CD4-positive, CD25-positive, alpha-beta regulatory T cell (primary cell): Measurements from ENCODE around the gene MAP2K7. TPM values are rescaled to one million over a fixed set of nuclear protein-coding genes. Genes with fewer than 3 reads are reported as not detected.

Experiments used
- ATAC-seq, 2 donors: fragments of 150-1000 bp; cut with Tn5 transposase; one replicate each; pipeline ENCODE4 v1.10.0; 2021; ENCODE audit warnings: low read depth in 2 of 2, moderate number of reproducible peaks in 2 of 2, moderate library complexity in 1 of 2
- DNase-seq, 3 donors: peaks; one replicate each; pipeline versions ENCODE4 v3.0.0 to v3.0.0-alpha.2; 2012 to 2022; ENCODE audit warnings: mixed read lengths in 1 of 3
- H3K27ac ChIP-seq: one replicate; pipeline ENCODE4 v1.7.0; 2013; ENCODE audit warnings: mild to moderate bottlenecking, low read length; ENCODE audit not compliant: insufficient read depth, poor library complexity, severe bottlenecking
- H3K27me3 ChIP-seq: one replicate; pipeline ENCODE4 v1.7.0; 2013; ENCODE audit warnings: low read length; ENCODE audit not compliant: control insufficient read depth, insufficient read depth
- H3K36me3 ChIP-seq: one replicate; pipeline ENCODE4 v1.7.0; 2013; ENCODE audit warnings: mild to moderate bottlenecking, low read length, moderate library complexity; ENCODE audit not compliant: control insufficient read depth, insufficient read depth
- H3K4me1 ChIP-seq: 2 replicates; pipeline ENCODE4 v1.7.0; 2013; ENCODE audit warnings: mild to moderate bottlenecking, low read length; ENCODE audit not compliant: insufficient read depth, control insufficient read depth, poor library complexity, severe bottlenecking
- H3K4me3 ChIP-seq: one replicate; pipeline ENCODE4 v1.7.0; 2013; ENCODE audit warnings: low read depth, mild to moderate bottlenecking, low read length, moderate library complexity
- H3K9me3 ChIP-seq, 2 experiments: 1 replicate in 1 of 2; 2 replicates in 1 of 2; pipeline ENCODE4 v1.7.0; 2013; ENCODE audit warnings: low read length in 2 of 2, mild to moderate bottlenecking in 1 of 2, moderate library complexity in 1 of 2; ENCODE audit not compliant: control insufficient read depth in 2 of 2
- H3K27ac Mint-ChIP-seq, 3 donors: one replicate each; pipeline ENCODE4 v1.8.0; 2020 to 2022; ENCODE audit warnings: mild to moderate bottlenecking in 3 of 3, mixed read lengths in 3 of 3, moderate library complexity in 2 of 3
- H3K27me3 Mint-ChIP-seq: one replicate; pipeline ENCODE4 v1.8.0; 2022; ENCODE audit warnings: mild to moderate bottlenecking, mixed read lengths
- H3K36me3 Mint-ChIP-seq: one replicate; pipeline ENCODE4 v1.8.0; 2020; ENCODE audit warnings: mixed read lengths
- H3K4me1 Mint-ChIP-seq, 4 donors: one replicate each; pipeline ENCODE4 v1.8.0; 2020 to 2022; ENCODE audit warnings: mixed read lengths in 4 of 4, mild to moderate bottlenecking in 1 of 4
- H3K4me3 Mint-ChIP-seq, 4 donors: one replicate each; pipeline ENCODE4 v1.8.0; 2020 to 2022; ENCODE audit warnings: mild to moderate bottlenecking in 4 of 4, mixed read lengths in 4 of 4, moderate library complexity in 3 of 4
- H3K9me3 Mint-ChIP-seq, 7 donors: one replicate each; pipeline ENCODE4 v1.8.0; 2020 to 2022; ENCODE audit warnings: mixed read lengths in 7 of 7, mild to moderate bottlenecking in 3 of 7, moderate library complexity in 2 of 7
- polyA plus RNA-seq, 4 donors: library from polyadenylated mRNA; unstranded; fragments of 300-500 nt; fragmentation: Illumina TruSeq; gene quantifications; one replicate each; pipeline ENCODE4 v1.2.3, GENCODE V29; 2021
- total RNA-seq: library from RNA; stranded (reverse); gene quantifications from one replicate; pipeline ENCODE4 v1.2.3, GENCODE V29; 2022

The MAP2K7 gene
- total and polyA plus RNA-seq, 5 donors from 2014 or later = 1.7 to 93.4 (median 2.7) TPM

- Histone ChIP-seq H3K27me3 (peaks cover 2% of the 10 kb centered on the region), H3K36me3 (no peaks in the 10 kb centered on the region), H3K9me3 (no peaks in the 10 kb centered on the region), H3K4me3 (no peak overlapping the region), H3K27ac (no peak overlapping the region), H3K4me1 (peaks cover 40% of the 10 kb centered on the region)
- peak overlapping the region in 3 of 4 donors; percentile 32 to 60 (median 47) for H3K4me3 Mint-ChIP-seq
- peaks cover 0 to 41% (median 18%) of the 10 kb centered on the region in 4 donors for H3K4me1 Mint-ChIP-seq
- peaks cover 4% of the 10 kb centered on the region for H3K36me3 Mint-ChIP-seq
- DNase-seq = no peak
- no peak for ATAC-seq
- no peak overlapping the region for H3K27ac Mint-ChIP-seq
- H3K9me3 Mint-ChIP-seq = peaks cover 0 to 2% (median 0%) of the 10 kb centered on the region in 7 donors
- peaks cover 11% of the 10 kb centered on the region for H3K27me3 Mint-ChIP-seq
These were observed 19.9 kb downstream of the MAP2K7 start for GRCh38 chr19:7923295-7924191.

GRCh38 chr19:7924241-7924640 is 20.6 kb downstream of the MAP2K7 start:
- Mint-ChIP-seq H3K9me3 (peaks cover 0 to 2% (median 0%) of the 10 kb centered on the region in 7 donors), H3K27ac (no peak overlapping the region), H3K4me1 (peaks cover 0 to 46% (median 18%) of the 10 kb centered on the region in 4 donors), H3K27me3 (peaks cover 10% of the 10 kb centered on the region), H3K4me3 (peak overlapping the region in 2 of 4 donors; percentile 32 to 78), H3K36me3 (peaks cover 4% of the 10 kb centered on the region)
- H3K9me3 ChIP-seq = no peaks in the 10 kb centered on the region
- H3K4me1 ChIP-seq = peaks cover 40% of the 10 kb centered on the region
- no peaks in the 10 kb centered on the region for H3K36me3 ChIP-seq
- H3K27me3 ChIP-seq = no peaks in the 10 kb centered on the region
- no peak overlapping the region for H3K27ac ChIP-seq
- no peak for ATAC-seq
- no peak overlapping the region for H3K4me3 ChIP-seq
- no peak for DNase-seq

GRCh38 chr19:7924651-7925170 is 21.0 kb downstream of the MAP2K7 start:
- H3K4me1 ChIP-seq = peaks cover 35% of the 10 kb centered on the region
- Mint-ChIP-seq H3K27me3 (peaks cover 6% of the 10 kb centered on the region), H3K36me3 (peaks cover 4% of the 10 kb centered on the region), H3K27ac (no peak overlapping the region), H3K4me3 (peak overlapping the region in 2 of 4 donors; percentile 46 to 86), H3K9me3 (peaks cover 0 to 2% (median 0%) of the 10 kb centered on the region in 7 donors), H3K4me1 (peaks cover 0 to 45% (median 15%) of the 10 kb centered on the region in 4 donors)
- H3K4me3 ChIP-seq = no peak overlapping the region
- no peak overlapping the region for H3K27ac ChIP-seq
- H3K27me3 ChIP-seq = no peaks in the 10 kb centered on the region
- no peak for ATAC-seq
- no peaks in the 10 kb centered on the region for H3K9me3 ChIP-seq
- DNase-seq = no peak
- H3K36me3 ChIP-seq = no peaks in the 10 kb centered on the region

DNA sequence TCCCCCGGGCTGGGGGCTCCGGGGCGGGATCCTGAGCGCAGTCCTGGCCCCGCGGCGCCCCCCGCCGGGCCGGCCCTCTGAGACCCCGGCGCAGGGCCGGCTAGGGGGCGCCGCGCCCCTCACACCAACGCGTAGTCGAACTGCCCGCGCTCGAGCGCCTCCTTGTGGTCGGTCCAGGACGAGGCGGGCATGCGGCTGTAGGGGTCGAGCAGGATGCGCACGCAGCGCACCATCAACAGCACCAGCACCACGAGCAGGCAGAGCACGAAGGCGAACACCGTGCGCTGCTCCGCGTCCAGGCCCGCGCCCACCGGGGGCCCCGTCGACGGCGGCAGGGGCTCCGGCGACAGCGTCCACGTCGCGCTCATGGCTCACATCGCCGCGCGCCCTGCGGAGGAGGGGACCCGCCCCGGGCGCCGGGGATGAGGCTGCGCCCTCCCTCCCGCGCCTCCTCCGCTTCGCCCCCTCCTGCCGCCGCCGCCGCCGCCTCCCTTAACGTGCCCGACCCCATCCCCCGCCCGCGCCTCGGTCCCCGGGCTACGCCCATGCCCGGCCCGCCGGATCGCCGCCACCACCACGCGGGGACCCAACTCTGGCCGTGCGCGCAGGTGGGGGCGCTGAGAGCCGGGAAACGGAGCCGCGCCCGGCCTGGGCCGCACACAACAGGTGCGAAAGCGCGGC is 21.6 kb downstream of the MAP2K7 start:
- H3K4me3 Mint-ChIP-seq = peak overlapping the region; percentile 78 to 86 (median 82)

GRCh38 chr19:7926021-7926726 is 22.5 kb downstream of the MAP2K7 start, which contains the start of gene CTXN1:
CTXN1 (minus strand) TSS chr19:7926135; CDS start chr19:7925538, 597 bp downstream.
- peak; percentile 41 to 74 (median 73) for DNase-seq
- Histone ChIP-seq H3K36me3 (no peaks in the 10 kb centered on the region), H3K27ac (no peak within 1 kb of the TSS), H3K9me3 (no peaks in the 10 kb centered on the region), H3K27me3 (no peaks in the 10 kb centered on the region), H3K4me3 (no peak within 1 kb of the TSS), H3K4me1 (peaks cover 27% of the 10 kb centered on the region)
- peak within 1 kb of the TSS; percentile 78 to 86 (median 84) for H3K4me3 Mint-ChIP-seq
- no peaks in the 10 kb centered on the region for H3K27me3 Mint-ChIP-seq
- peaks cover 4% of the 10 kb centered on the region for H3K36me3 Mint-ChIP-seq
- peak within 1 kb of the TSS in 1 of 3 donors; percentile 90 for H3K27ac Mint-ChIP-seq
- H3K4me1 Mint-ChIP-seq = peaks cover 0 to 37% (median 6%) of the 10 kb centered on the region in 4 donors
- peak; percentile 49 to 62 for ATAC-seq
- H3K9me3 Mint-ChIP-seq = no peaks in the 10 kb centered on the region

More for the DNA sequence above, 21.6 kb downstream of the MAP2K7 start:
- Mint-ChIP-seq H3K36me3 (peaks cover 4% of the 10 kb centered on the region), H3K27me3 (peaks cover under 1% of the 10 kb centered on the region), H3K4me1 (peaks cover 0 to 41% (median 11%) of the 10 kb centered on the region in 4 donors), H3K27ac (peak overlapping the region in 1 of 3 donors; percentile 90), H3K9me3 (no peaks in the 10 kb centered on the region)
- Histone ChIP-seq H3K9me3 (no peaks in the 10 kb centered on the region), H3K4me1 (peaks cover 30% of the 10 kb centered on the region), H3K27ac (no peak overlapping the region), H3K27me3 (no peaks in the 10 kb centered on the region), H3K36me3 (no peaks in the 10 kb centered on the region), H3K4me3 (no peak overlapping the region)
- ATAC-seq (peak; percentile 6 to 10), DNase-seq (peak; percentile 55 to 74 (median 74))

DNA sequence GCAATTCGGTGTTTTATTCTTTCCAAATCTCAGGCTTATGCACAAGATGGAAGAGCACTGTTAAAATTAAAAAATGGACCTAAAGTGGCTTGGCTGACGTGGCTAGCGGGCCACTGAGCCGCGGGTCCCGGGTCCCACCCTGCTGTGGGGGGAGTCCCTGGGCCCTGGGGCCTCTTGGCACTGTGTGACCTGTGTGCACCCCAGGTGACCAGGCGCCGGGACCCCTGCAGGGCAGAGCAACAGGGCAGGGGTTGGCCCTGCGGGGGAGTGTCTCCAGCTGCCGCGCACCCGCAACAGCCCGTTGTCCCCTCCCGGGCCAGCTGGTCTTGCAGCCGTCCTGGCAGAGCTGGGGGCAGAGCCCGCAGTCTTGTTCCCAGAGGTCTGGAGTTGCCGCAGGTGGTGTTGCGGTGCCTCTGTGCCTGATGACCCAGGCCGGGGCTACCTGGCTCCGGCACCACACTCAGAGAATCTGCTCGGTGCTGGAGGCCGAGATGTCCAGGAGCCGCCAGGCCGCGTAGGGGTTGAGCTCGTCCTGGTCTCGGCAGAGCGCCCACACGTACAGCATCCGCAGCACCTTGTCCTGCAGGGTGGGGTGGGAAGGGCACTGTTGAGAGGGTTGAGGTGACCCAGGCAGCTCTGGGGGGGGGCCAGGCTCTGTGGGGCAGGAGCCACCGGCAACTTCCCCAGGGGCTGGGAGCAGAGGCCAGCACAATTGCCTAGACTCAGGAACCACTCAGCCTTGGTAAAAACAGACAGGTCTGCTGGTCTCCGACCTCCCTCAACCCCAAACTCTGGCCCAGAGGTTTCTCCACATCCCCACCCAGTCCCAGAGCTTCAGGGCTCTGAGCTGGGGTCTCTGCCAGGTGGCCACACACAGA is 23.3 kb downstream of the MAP2K7 start:
- Histone ChIP-seq H3K4me1 (peaks cover 19% of the 10 kb centered on the region), H3K27ac (no peak overlapping the region), H3K27me3 (no peaks in the 10 kb centered on the region), H3K36me3 (peaks cover 6% of the 10 kb centered on the region), H3K4me3 (no peak overlapping the region), H3K9me3 (no peaks in the 10 kb centered on the region)
- peaks cover 0 to 30% (median 4%) of the 10 kb centered on the region in 4 donors for H3K4me1 Mint-ChIP-seq
- H3K36me3 Mint-ChIP-seq = peaks cover 4% of the 10 kb centered on the region
- no peak overlapping the region for H3K27ac Mint-ChIP-seq
- H3K27me3 Mint-ChIP-seq = no peaks in the 10 kb centered on the region
- H3K4me3 Mint-ChIP-seq = peak overlapping the region; percentile 56 to 80 (median 70)
- ATAC-seq (no peak), DNase-seq (no peak)
- H3K9me3 Mint-ChIP-seq = no peaks in the 10 kb centered on the region
